ENCODE measurements around the gene ARHGEF28. TPM values are rescaled to one million over a fixed set of nuclear protein-coding genes. Genes with fewer than 3 reads are reported as not detected.

ARHGEF28 gene
- total RNA-seq, 3 donors from 2014 or later (not counting 1 experiment from before 2014, with no cell fraction given), result 2.3 to 7.1 (median 5.8) TPM

DNA sequence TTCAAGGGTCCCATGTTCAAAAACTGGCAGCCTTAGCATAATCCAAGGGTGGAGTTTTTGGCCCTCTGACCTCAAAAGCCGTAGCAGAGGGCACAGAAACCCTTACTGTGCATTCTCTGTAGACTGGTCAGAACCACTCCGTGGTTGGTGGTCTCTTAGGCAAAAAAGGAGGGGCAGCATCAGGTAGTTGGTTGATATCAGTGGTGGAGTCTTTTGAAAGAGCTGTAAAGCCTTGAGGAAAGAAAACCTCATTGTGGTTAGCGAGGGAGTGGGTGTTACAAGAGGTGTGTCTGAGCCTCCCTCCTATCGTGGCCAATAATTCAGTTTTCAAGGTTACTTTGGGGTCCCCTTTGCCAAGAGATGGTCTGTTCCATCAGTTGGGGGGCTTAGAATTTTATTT is 40.9 kb downstream of the ARHGEF28 start:
- TF ChIP-seq, protein P1, sequence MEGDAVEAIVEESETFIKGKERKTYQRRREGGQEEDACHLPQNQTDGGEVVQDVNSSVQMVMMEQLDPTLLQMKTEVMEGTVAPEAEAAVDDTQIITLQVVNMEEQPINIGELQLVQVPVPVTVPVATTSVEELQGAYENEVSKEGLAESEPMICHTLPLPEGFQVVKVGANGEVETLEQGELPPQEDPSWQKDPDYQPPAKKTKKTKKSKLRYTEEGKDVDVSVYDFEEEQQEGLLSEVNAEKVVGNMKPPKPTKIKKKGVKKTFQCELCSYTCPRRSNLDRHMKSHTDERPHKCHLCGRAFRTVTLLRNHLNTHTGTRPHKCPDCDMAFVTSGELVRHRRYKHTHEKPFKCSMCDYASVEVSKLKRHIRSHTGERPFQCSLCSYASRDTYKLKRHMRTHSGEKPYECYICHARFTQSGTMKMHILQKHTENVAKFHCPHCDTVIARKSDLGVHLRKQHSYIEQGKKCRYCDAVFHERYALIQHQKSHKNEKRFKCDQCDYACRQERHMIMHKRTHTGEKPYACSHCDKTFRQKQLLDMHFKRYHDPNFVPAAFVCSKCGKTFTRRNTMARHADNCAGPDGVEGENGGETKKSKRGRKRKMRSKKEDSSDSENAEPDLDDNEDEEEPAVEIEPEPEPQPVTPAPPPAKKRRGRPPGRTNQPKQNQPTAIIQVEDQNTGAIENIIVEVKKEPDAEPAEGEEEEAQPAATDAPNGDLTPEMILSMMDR (IDR thresholded peaks at IDR 0.05), result no peak

DNA sequence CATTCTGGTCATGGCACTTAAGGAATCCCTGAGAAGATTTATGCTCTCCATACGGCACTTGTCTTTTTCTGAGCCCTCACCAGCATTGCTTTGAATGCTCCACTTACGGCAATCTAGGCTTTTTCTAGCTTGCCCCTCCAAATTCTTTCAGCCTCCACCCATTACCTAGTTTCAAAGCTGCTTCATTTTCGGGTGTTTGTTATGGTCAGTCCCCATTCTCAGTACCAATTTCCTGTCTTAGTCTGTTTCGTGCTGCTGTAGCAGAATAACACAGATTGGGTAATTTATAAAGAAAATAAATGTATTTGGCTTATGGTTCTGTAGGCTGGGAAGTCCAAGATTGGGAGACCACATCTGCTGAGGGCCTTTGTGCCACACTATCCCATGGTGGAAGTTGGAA is 42.0 kb downstream of the ARHGEF28 start:
- ATAC-seq, result peak in 2 of 3 donors; percentile 40 to 42
- peak overlapping the region; percentile 6 to 10 for H3K27ac Mint-ChIP-seq
- Histone ChIP-seq H3K4me1 (ENCODE audit: control insufficient read depth, insufficient read depth, low read length) (peaks cover 20% of the 10 kb centered on the region), H3K27me3 (ENCODE audit: control insufficient read depth, insufficient read depth, low read length) (peaks cover 4% of the 10 kb centered on the region), H3K4me3 (ENCODE audit: low read length) (no peak overlapping the region), H3K27ac (ENCODE audit: low read length) (no peak overlapping the region), H3K9me3 (ENCODE audit: control insufficient read depth, insufficient read depth, low read length) (no peaks in the 10 kb centered on the region), H3K36me3 (ENCODE audit: control insufficient read depth, insufficient read depth, low read length) (no peaks in the 10 kb centered on the region)
- 53% methylated on average over 4 of the region's 4 CpGs for WGBS (ENCODE audit: insufficient coverage)
- H3K9me3 Mint-ChIP-seq, result no peaks in the 10 kb centered on the region
- intact Hi-C loops (cut with micrococcal nuclease), result no loop called here
- peak overlapping the region; percentile 71 for H3K4me3 Mint-ChIP-seq
- H3K4me1 Mint-ChIP-seq, result peaks cover 40 to 41% of the 10 kb centered on the region in 2 donors
- peaks cover 13 to 18% of the 10 kb centered on the region in 2 donors for H3K27me3 Mint-ChIP-seq (ENCODE audit: low read depth in 2 of 2)
- TF ChIP-seq, protein P1 (IDR thresholded peaks at IDR 0.05), result no peak
- H3K36me3 Mint-ChIP-seq, result no peaks in the 10 kb centered on the region
- no peak for DNase-seq

More for the DNA sequence above, 40.9 kb downstream of the ARHGEF28 start:
- H3K4me3 ChIP-seq (ENCODE audit: low read length), result no peak overlapping the region
- H3K27ac ChIP-seq (ENCODE audit: low read length), result no peak overlapping the region
- H3K4me1 Mint-ChIP-seq, result peaks cover 40 to 41% of the 10 kb centered on the region in 2 donors
- DNase-seq (peak in 1 of 2 donors; percentile 15), ATAC-seq (peak; percentile 49 to 75 (median 66))
- peaks cover 13 to 18% of the 10 kb centered on the region in 2 donors for H3K27me3 Mint-ChIP-seq (ENCODE audit: low read depth in 2 of 2)
- peak overlapping the region in 1 of 2 donors; percentile 37 for H3K27ac Mint-ChIP-seq
- peaks cover 20% of the 10 kb centered on the region for H3K4me1 ChIP-seq (ENCODE audit: control insufficient read depth, insufficient read depth, low read length)
- intact Hi-C loops (cut with micrococcal nuclease), result no loop called here
- H3K36me3 Mint-ChIP-seq, result no peaks in the 10 kb centered on the region
- no peaks in the 10 kb centered on the region for H3K9me3 ChIP-seq (ENCODE audit: control insufficient read depth, insufficient read depth, low read length)
- peak overlapping the region; percentile 78 for H3K4me3 Mint-ChIP-seq
- no peaks in the 10 kb centered on the region for H3K9me3 Mint-ChIP-seq
- H3K36me3 ChIP-seq (ENCODE audit: control insufficient read depth, insufficient read depth, low read length), result no peaks in the 10 kb centered on the region
- 32% methylated on average over 4 of the region's 4 CpGs for WGBS (ENCODE audit: insufficient coverage)
- peaks cover 4% of the 10 kb centered on the region for H3K27me3 ChIP-seq (ENCODE audit: control insufficient read depth, insufficient read depth, low read length)

DNA sequence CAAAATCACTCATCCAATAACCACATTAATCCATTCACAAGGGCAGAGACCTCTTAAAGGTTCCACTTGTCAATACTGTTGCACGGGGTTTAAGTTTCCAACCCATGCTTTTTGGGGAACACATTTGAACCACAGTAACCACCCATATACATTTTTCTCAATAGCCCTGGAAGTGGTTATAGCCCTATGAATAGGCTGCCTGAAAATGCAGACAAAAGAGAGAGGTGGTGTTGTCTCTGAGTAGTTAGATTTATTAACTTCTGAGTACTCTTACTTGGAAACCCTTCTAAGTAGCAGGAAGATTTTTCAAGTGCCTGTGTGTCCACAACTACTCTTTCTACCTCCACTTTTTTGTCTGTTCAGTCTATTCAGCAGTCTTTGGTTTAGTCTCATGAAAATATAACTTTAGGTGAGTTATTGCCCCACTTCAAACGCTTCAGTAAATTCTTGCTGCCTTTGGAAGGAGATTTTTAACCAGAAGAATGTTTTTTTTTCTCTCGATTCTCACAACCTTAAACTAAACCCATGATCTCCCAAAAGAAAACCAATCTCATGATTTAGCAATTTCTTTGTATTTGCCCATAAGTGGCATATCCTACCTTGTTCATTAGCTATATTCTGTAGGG is 42.6 kb downstream of the ARHGEF28 start:
- H3K4me3 ChIP-seq (ENCODE audit: low read length), result no peak overlapping the region
- H3K9me3 ChIP-seq (ENCODE audit: control insufficient read depth, insufficient read depth, low read length), result no peaks in the 10 kb centered on the region
- H3K36me3 ChIP-seq (ENCODE audit: control insufficient read depth, insufficient read depth, low read length), result no peaks in the 10 kb centered on the region
- peaks cover 40 to 41% of the 10 kb centered on the region in 2 donors for H3K4me1 Mint-ChIP-seq
- WGBS (ENCODE audit: insufficient coverage), result 14% methylated on average over 1 of the region's 3 CpGs
- ATAC-seq (peak; percentile 44 to 76 (median 59)), DNase-seq (no peak)
- H3K36me3 Mint-ChIP-seq, result no peaks in the 10 kb centered on the region
- H3K4me1 ChIP-seq (ENCODE audit: control insufficient read depth, insufficient read depth, low read length), result peaks cover 20% of the 10 kb centered on the region
- H3K27me3 Mint-ChIP-seq (ENCODE audit: low read depth in 2 of 2), result peaks cover 13 to 17% of the 10 kb centered on the region in 2 donors
- H3K27ac ChIP-seq (ENCODE audit: low read length), result no peak overlapping the region
- intact Hi-C loops (cut with micrococcal nuclease), result no loop called here
- TF ChIP-seq, protein P1 (IDR thresholded peaks at IDR 0.05), result no peak
- peak overlapping the region in 1 of 2 donors; percentile 10 for H3K27ac Mint-ChIP-seq
- peak overlapping the region; percentile 71 for H3K4me3 Mint-ChIP-seq
- H3K9me3 Mint-ChIP-seq, result no peaks in the 10 kb centered on the region
- H3K27me3 ChIP-seq (ENCODE audit: control insufficient read depth, insufficient read depth, low read length), result peaks cover 4% of the 10 kb centered on the region
